HG02840 (cell line): Measurements from ENCODE around the gene ATL1.
"Not testable (repeated sequence)": the region's sequence is repeated elsewhere in the genome, so short reads cannot be mapped to it uniquely, and the experiment has no call there.

ENCODE experiments used
- ATAC-seq: cut with Tn5 transposase; IDR thresholded peaks from one replicate; pipeline ENCODE4 v1.9.1; 2021; ENCODE audit warnings: mild to moderate bottlenecking, moderate library complexity, moderate number of reproducible peaks; ENCODE audit not compliant: unreplicated experiment, low FRiP score

ATL1 gene

DNA sequence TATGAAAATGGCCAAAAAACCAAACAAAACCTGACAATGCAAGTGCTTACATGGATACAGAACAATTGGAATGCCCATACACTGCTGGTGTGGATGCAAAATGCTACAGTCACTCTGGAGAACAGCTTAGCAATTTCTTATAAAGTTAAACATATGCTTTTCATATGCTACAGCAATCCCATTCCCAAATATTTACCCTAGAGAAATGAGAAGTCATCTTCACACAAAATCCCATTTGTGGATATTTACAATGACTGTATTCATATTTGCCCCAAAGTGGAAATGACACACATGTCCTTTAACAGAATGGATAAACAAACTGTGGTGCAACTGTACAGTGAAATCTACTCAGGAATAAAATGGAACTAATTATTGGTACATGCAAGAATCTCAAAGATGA, 87.8 kb downstream of the ATL1 start:
- ATAC-seq, result no peak

GRCh38 chr14:50649691-50650090, 89.7 kb downstream of the ATL1 start:
- no peak for ATAC-seq

DNA sequence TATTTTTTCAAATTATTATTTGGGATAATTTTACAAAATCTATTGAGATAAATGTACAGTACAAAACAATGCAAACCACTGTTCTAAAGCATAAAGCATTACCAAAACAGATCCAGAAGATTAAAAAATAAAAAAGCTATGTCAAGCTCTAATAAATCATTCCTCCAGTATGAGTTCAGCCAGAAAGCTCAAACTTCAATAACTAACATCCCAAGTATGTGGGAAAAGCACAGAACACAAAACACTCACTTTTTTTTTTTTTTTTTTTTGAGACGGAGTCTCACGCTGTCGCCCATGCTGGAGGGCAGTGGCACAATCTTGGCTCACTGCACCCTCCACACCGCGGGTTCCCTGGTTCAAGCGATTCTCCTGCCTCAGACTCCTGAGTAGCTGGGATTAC, 96.8 kb downstream of the ATL1 start:
- ATAC-seq, result no peak

- no peak for ATAC-seq
These were observed 97.8 kb downstream of the ATL1 start for GRCh38 chr14:50657753-50658152.

- ATAC-seq, result no peak
These were observed 98.3 kb downstream of the ATL1 start for GRCh38 chr14:50658203-50658602.

- no peak for ATAC-seq
These were observed 99.5 kb downstream of the ATL1 start for GRCh38 chr14:50659327-50659974.

DNA sequence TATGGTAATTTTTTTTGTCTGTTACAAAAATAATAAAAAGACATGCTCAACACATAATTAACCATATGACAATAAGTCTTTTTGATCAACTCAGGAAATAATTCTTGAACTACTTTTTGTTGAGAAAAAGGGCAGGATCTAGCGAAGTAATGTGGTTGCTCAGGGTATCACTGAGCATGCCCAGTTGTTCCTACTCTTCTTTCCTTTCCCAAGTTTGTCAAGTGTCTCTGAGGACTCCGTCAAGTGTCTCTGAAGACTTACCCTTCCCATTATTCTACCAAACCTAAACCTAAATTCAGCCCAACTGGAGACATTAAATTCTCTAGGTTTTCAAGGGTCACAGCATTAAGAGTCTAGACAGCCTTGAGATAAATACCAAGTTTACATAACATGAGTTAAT, 104.6 kb downstream of the ATL1 start:
- not testable (repeated sequence) for ATAC-seq

- ATAC-seq, result not testable (repeated sequence)
These were observed 105.4 kb downstream of the ATL1 start for GRCh38 chr14:50665300-50665699.

- ATAC-seq, result no peak
These were observed 107.1 kb downstream of the ATL1 start for GRCh38 chr14:50666772-50667683.

DNA sequence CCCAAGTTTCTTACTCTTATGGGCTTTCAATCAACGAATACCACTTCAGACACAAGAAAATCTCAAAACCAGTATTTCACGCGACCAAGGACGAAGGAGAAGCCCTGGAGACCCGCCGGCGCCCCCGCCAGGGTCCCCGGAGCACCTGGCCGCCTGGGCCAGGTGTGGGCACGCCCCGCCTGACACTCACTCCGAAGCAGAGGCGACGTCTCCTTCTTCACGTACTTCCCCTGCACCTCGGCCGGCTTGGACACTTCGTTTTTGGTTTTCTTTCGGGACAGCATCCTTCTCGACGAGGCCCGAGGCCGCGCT, 107.7 kb downstream of the ATL1 start:
- ATAC-seq, result peak; percentile 38

DNA sequence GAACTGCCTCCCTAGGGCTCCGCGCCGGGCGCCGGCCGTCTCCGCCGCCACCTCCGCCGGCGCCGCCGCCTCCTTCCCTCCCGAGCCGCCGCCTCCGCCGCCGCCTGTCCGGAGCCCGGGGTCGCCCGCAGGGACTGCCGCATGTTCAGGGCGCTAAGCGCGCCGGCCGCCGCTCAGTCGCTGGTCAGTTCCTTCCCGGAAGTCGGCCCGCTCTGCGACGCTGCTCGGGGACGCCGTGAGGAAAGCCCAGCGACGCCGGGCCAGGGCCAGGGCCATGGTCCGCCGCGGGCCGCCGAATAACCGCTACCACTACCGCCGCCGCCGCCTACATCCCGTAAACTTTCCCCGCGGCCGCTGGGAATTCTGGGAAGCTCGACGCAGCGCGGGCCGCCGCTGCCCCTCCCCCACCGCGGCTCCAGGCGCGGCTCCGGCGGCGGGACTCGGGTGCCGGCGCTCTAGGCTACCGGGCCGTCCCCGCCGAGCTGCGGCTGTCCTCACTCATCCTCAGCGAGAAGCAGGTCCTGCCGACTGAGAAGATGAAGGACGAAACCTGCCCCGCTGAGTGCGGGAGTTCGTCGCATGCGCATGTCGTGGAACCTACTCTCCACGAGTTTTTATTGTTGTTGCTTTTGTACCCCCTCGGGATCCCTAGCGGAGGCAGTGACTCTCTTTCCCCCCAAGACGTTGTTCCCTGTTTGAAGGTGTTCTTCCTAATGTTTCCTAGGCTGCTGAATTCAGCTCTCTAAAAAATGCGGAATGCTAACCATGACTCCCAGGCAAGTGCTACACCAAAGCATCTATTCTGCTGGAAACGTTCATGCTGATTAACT, 108.3 kb downstream of the ATL1 start, which contains the start of gene SAV1:
Gene SAV1 (minus strand): TSS at position 311 of the 830 bp plus-strand sequence. CDS start 339 bp downstream, outside the sequence.
- peak; percentile 65 for ATAC-seq

- ATAC-seq, result no peak
These were observed 108.8 kb downstream of the ATL1 start for GRCh38 chr14:50668826-50669143.

- no peak for ATAC-seq
These were observed 109.6 kb downstream of the ATL1 start for GRCh38 chr14:50669441-50669986.

DNA sequence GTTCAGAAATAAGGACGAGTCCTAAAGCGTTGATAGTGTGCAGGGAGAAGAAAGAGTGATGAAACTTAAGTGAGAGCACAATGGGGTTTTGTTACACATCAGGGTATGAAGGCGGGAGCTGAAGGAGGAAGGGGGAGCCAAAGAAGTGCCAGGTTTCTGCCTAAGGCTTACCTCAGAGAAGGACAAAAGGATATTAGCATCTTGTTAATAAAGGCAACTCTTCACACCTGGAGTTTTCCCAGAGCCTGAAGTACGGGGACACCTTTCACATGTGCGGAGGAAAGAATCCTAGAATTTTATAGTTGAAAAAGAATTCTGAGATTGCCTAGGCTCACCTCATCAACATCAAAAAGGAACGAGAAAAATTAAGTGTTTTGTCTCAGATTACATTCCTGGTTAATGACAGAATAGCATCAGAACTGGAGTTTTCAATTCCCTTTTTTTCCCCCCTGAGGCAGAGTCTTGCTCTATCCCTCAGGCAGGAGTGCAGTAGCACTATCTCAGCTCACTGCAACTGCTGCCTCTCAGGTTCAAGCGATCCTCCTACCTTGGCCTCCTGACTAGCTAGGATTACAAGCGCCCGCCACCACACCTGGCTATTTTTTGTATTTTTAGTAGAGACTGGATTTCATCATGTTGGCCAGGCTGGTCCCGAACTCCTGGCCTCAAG, 110.4 kb downstream of the ATL1 start:
- ATAC-seq, result no peak

DNA sequence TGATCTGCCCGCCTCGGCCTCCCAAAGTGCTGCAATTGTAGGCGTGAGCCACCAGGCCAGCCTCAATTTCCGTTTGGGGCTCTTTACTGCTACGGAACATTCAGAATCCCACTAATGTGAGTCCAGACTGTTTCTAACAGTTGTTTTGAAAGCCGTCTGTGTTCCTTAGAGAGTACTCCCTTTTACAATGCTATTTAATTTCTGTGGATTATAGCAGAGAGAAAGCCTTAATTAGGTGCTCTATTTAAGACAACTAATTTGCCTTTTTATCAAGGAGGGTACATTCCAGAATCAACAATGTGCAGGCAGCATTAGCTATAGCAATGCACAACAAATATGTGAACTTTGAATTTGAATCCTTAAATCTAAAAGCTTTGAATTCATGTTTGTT, 110.9 kb downstream of the ATL1 start:
- no peak for ATAC-seq

DNA sequence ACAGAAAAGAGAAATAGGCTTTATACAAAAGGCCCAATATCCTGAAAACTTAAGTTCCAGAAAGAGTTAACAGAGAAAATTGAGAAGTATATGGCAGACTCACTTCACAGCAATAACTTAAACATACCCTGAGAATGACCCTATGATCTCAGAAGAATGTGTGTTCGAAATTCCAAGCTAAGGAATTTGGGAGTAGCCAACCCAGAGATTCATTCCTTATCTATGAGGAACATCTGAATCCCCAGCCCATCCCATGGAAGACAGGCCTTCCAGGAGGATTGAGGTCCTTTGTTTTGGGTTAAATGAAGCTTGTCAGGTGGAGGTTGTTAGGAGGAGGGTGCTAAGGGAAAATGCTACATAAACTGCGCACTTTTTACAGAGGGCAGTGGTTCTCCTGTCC, 115.7 kb downstream of the ATL1 start:
- no peak for ATAC-seq

- no peak for ATAC-seq
These were observed 117.0 kb downstream of the ATL1 start for GRCh38 chr14:50676814-50677516.

- ATAC-seq, result no peak
These were observed 117.7 kb downstream of the ATL1 start for GRCh38 chr14:50677527-50678063.

- ATAC-seq, result no peak
These were observed 118.2 kb downstream of the ATL1 start for GRCh38 chr14:50678163-50678562.
